NCI-H524 treated with DMSO at 0.1 percent for 48 hours (cell line): ENCODE results near the gene TNFSF11.
"Not testable (repeated sequence)": the region's sequence is repeated elsewhere in the genome, so short reads cannot be mapped to it uniquely, and the experiment has no call there.

Experiments used
- DNase-seq: peaks from one replicate; lab custom pipeline; 2025; lab: John Stamatoyannopoulos, UW

Gene TNFSF11, protein sequence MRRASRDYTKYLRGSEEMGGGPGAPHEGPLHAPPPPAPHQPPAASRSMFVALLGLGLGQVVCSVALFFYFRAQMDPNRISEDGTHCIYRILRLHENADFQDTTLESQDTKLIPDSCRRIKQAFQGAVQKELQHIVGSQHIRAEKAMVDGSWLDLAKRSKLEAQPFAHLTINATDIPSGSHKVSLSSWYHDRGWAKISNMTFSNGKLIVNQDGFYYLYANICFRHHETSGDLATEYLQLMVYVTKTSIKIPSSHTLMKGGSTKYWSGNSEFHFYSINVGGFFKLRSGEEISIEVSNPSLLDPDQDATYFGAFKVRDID

DNA sequence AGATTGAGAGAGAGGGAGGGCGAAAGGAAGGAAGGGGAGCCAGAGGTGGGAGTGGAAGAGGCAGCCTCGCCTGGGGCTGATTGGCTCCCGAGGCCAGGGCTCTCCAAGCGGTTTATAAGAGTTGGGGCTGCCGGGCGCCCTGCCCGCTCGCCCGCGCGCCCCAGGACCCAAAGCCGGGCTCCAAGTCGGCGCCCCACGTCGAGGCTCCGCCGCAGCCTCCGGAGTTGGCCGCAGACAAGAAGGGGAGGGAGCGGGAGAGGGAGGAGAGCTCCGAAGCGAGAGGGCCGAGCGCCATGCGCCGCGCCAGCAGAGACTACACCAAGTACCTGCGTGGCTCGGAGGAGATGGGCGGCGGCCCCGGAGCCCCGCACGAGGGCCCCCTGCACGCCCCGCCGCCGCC is at the start of gene TNFSF11:
Gene TNFSF11 (plus strand): TSS at position 142 of the 400 bp plus-strand sequence. CDS start 152 bp downstream, at position 294.
- no peak for DNase-seq

DNA sequence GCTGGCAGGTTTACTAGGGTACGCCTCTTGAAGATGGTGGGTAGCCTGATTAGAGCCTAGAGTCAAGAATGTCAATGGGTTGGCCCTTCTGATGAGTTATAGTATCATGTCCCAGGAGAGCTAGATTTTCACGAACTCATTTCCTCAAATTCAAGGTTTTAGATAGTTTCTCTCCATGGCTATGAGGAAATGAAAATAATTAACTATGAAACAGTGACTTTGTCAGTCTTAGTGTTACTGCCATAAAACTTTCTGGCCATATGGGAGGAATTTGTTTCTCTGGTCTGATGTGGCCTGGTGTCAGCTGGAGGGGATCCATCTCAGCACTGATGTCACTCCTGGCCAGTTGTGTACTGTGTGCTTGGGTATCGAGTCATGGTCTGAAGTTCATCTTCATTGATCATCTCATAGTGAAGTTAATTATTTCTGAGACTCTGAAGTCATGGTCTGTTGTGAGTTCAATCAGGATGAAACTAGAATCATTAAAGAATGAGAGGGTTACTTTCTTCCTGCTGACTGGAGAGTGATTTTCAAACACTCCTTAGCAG is 49.4 kb upstream of the TNFSF11 start:
- DNase-seq, result no peak

DNA sequence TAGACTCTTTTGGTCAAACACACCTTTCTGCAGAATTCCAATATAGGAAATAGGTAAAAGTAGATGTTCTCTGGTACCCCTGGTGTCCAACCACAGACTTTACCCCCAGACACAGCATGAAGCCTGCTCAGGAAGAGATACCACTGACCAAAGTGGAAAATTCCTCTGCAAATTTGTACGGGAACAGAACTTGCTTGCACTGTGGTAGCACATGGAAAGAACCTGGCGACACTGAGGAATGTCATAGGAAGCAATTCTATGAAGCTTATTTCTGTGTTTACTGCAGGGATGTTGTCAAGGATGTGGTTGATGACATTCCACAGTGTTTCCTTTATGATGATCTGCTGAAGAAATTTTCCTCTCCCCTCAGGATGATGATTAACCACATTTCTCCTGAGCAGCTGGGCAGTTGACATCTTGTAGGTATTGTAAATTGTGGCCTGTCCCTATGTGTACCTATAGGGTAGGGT is 48.9 kb upstream of the TNFSF11 start:
- no peak for DNase-seq

DNA sequence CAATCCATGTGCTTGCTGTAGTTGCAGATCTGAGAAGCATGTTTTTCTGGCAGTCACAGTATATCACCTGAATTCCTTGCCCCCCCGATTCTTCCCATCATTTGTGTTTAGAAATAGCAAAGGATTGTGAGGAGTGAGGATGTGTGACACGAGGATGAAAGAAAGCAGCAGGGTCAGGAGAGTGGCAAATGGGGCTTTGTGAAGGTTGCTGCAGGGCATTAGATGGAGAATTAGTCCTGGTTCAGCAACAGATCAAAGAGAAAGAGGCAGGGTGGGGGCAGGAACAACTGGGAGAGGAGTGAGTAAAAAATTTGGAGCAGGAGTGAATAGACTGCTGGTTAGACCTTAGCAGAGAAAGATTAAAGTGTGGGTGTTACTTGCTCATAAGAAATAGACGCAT is 47.7 kb upstream of the TNFSF11 start:
- DNase-seq, result no peak

DNA sequence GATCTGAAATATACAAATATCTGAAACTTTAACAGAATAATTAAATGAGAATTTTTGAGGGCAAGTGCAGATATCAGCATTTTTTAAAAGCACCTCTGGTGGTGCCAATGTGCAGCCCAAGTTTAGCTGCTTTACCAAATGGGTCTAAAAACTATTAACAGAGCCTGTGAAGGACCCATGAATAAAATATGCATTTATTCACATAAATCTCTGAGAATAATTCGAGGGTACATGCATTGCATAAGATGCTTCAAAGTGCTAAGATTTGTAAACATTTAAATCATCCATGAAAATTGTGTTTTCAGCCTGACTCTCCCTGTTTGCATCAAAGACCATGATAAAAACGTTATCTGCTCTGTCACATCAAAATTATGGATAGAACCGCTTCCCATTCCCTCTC is 47.1 kb upstream of the TNFSF11 start:
- DNase-seq, result no peak

DNA sequence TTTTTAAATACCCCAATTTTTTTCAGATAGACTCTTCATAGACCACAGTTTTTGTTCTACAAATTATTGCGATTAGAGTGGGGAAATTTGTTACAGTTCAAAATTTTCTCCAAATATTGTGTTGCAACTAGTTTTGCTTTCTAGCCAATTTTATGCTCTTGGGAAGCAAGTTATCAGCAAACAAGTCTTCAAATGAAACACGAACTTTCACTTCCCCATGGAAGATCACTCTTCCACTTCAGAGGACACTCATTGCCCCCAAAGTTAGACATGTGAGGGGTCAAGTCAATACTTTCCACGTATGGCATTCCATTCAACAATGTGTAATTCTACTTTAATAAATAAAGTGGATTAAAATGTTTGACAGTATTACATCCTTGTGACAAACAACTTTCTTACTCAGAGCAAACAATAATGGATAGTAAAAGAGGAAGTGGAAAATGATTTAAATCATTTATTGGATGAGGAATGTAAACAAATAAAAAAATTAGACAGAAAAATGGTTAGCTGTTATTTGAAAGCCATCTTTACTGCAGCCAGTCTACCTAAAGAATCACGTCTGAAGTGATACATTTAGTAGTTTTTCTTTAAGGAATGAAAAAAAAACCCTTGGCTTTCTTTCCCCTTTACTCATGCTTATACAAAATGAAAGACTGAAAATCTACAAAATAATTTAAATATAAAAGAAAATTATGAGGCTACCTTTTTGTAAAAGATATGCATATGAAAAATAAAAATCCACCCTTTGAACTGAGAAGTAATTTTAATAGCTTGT is 41.2 kb upstream of the TNFSF11 start:
- DNase-seq, result no peak

DNA sequence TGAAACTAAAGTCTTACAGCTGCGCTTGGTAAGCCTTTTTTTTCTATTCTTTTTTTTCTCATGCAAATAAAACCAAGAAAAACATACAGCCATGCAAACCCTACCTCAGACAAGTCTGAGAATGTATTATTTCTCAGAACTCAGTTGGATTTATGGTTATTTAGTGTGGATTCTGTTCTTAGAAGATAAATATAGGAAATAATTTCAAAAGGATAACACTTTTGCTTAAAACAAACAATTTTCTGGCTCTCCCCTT is 40.7 kb upstream of the TNFSF11 start:
- DNase-seq, result no peak

DNA sequence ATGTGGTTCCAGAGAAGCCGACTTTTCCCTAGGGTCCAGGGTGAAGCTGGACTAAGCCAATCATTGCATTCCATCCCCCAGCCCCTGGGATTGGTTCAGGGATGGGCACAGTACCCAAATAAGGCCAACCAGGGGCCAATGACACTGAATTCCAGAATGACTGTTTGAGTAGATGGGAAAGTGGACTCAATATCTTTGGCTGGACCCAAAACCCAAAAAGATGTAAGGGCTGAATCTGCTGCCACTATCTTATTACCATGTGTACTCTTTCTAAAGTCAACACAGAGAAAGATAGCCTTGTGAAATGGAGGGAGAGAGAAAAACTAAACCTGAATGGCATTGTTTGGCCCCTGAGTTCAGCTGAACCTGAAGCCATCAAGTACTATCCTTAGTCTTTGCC is 39.2 kb upstream of the TNFSF11 start:
- DNase-seq, result no peak

DNA sequence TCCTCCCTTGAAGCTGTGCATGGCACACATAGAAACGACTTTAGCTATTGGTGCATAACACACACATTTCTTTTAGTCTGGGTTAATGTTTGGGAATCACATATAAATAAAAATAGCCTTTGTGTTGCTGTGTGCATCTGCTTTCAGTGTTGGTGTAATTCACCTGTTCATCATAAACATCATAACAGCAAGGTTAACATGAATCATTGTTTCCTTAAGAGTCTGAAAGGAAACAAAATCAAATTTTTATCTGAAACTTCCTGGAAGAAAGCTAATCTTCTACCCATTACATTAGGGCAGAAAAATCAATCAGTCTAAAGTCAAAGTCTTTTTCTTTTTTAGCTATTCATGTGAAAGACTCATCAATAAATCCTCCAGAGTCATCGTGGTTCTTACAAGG is 35.0 kb upstream of the TNFSF11 start:
- DNase-seq, result no peak

DNA sequence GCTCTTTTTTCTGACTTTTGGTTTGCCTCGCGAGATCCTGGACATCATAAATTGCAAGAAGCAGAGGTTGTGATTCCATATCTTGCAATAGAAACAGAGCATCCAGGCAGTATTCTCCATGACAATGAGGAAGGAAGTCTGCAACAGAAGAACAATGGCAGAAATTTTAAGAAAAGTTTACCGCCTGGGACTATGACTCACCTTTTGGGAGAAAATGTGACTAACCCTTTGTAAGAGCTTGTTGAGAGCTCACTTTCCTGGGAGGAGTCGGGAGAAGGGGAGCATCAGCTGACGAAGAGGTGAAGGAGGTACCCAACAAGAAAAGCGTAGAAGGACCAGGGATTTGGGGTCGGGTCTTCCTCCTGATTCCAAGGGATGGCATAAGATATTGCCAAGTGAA is 34.3 kb upstream of the TNFSF11 start:
- no peak for DNase-seq

DNA sequence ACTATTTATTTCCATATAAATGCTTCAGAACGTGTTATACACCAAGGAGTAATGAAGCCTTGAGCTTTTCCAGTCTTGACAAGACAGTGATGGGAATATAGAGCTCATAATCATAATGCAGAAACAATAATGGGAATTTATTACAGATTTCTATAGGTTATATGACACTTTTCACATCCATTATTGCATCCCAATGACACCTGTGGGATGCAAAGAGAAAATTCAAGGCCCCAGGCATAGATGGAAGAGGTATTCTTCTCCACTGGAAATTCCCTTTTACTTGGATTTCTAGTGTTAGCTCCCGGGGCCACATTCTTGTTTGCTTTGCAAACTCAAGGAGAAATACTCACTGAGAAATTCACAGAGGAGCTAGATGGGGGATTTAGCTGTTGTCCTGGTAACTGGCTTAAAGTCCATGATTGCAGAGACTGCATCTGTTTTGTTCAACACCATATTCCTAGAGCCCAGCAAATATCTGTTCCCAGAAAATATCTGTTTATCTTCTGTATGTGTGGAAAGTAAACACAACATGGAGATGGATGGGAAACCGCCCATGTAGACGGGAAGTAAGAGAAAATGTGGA is 30.6 kb upstream of the TNFSF11 start:
- no peak for DNase-seq

DNA sequence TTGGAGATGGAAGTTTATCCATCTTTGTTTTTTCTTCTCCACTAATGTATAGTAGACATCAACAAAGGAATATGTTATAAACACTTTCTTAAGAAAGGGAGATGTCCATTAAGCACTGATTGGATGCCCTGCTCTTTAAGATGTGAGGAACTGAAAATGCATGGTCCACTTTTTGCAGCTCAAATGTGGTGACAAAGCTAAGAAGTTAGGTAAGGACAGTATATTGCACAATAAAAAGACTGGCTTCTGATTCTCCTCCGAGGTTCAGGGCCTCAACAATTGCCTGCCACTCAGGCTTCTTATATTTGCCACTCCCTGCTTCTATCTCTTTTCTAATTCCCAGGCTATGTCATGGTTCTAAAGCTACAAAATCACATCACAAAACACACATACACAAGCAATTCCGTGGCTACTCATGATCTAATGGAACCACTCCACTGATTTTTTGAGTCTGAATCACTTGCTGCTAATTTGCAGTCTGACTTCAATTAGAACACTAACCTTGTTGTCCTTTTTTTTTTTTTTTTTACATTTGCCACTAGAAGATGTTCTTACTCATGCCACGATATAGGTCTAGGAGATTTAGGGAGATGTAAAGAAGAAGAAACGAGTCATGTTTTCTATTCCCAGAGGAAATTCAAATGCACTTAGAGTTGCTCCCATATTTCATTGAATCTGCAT is 29.6 kb upstream of the TNFSF11 start:
- no peak for DNase-seq

DNA sequence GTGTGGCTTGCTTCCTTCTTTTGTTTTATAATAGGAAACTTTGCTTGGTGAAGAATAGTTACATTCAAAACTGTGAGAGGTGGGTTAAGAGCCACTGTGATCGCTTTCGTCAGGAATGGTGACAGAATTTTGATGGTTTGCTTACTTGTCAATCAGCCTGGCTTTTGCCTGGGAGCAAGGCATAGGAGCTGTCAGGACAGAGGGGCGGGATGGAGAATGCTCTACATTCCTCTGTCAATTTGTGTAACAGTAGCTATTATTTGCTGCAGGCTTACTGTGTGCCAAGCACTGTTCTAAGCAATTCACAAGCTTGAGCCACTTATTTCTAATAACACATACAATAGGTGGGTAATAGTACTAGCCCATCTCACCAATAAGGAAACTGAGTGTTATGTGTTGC is 28.1 kb upstream of the TNFSF11 start:
- DNase-seq, result no peak

DNA sequence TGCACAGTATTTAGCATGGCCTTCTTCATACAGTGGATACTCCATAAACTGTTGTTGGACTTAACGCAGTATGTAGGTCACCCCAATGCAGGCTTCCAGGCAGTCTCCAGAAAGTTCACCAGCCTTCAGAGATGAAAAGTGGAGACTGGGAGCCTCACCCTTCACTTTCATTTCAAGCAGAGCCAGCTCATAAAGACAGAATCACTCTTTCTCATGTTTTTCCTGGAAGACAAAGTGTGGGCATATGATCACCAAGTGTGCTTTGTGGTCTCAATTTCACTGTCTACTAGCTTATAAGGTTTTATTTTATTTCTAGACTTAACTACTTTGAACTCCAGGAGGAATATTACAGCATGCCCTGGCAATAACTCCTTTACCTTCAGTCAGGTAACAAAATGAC is 26.3 kb upstream of the TNFSF11 start:
- DNase-seq, result no peak

DNA sequence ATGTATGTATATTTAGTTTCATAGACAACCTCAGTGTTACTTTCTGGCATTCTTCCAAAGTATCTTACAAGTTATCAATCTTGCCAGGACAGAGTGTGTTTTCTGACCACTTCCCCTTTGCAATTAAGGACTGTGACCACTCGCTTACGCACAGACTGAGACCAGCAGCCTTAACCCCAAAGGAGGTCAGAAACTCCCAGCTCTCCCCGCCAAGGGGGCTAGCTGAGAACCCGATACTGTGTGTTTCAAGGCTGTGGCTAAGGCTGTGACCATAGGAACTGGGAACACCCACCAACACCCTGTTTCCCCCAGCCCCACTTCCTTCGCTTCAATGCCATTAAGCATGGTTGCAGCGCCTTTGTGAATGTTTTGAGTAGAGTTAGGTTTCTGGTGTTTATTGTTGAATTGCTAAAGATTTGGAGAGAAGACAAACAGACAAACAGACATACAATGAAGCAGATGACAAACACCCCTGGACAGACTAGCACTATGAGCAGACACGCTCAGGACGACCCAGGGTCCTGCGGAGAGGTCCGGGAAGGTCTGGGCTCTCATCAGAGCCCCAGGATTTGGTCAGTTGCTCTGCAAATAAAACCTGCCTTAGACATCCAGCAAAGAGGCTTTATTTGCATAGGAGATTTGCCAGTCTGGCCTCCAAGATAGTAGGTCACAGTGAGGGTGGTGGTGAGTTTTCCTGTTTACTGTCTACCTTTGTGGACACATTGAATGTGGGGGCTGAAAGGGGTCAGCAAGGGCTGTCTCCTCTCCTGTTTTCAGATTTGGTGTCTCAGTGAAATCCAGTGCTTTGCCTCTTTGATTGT is 25.0 kb upstream of the TNFSF11 start:
- no peak for DNase-seq

DNA sequence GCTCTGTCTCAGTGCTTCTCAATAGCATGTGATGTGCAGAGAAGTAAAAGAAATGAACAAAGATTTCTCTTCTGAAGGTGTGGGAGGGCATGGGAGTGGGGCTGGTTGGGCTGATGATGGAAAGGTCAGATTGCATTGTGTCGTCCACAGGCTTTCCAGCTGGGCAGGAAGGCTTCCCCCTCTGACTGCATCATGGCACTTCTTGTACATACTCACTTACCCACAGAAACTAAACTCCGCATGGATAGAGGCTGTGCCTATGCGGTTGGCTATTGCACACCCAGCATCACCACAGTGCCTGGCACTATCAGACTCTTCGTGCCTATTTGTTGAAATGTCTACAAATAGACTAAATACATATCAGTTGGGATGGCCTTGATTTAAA is 24.4 kb upstream of the TNFSF11 start:
- DNase-seq, result no peak

DNA sequence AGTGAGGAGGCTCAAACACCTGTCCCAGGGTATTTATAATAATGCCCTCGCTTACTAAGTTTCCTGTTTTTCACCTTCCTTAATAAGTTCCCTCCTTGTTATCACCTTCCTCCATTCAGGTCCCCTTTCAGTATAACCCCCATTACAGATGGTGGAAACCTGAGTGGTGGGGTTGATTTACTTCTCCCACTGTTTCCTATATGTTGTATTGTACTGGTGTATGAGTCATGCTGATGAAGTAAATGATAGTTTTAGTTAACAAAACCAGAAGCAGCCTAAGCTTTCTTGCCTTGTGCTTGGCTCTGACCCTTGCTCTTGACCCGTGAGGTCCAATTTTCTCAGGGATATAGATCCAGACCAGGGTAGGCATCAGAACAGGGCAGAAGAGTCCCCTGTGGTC is 22.3 kb upstream of the TNFSF11 start:
- no peak for DNase-seq

DNA sequence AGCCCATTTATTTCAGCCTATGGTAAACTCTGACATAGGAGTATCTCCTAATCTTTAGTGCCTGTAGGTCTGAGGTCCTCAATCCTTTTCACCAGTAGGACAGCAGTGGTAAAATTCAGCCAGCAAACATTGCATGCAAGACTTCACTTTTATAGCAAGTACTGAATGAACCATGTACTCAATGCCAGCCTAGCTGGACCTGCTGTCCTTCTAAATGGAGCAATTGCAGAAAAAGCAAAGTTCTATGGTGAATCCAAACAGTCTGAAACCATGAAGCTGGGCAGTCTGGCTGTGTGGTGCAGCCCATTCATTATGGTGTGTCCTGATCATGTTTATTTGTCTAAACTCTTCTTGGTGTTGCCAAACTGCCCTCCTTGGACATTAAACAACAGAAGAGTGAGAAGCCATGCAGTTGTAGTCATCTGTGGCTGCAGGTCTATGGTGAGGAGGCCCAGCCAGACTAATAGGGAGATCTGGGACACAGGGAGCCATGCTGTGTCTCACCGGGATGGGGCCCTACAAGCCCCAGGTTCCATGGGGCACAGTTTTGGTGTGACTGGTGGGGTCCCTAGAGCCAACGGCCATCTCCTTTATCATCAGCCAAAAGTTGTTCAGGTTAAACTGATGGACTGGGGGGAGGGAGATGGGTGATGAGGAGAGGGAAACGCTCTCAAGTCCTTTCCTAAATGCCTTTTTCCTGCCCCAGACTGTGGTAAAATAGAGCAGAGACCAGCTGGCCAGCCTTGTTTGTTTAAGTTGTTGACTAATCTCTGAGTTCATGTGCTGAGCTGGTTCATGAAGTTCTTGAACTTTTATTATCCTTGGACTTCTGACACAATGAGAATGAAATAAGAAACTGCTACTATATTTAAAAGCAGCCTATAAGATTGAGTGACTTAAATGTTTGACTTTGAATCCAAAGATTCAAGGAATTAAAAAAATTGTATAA is 20.6 kb upstream of the TNFSF11 start:
- no peak for DNase-seq

DNA sequence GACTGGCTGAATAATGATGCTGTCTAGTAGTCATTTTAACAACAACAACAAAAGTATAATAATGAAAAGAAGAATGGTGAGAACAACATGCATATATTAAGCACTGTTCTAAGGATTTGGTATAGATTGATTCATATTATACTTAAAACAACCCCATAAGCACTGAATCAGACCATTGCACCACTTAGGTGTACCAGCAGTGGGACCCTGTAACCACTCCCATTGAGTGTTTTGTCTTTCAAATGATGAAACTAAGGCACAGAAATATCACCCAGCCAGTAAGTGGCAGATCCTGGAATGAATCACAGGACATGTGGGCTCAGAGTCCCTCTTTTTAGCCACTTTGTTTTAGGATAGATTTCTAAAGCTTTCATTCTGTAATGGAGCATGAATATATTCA is 14.9 kb upstream of the TNFSF11 start:
- DNase-seq, result no peak

DNA sequence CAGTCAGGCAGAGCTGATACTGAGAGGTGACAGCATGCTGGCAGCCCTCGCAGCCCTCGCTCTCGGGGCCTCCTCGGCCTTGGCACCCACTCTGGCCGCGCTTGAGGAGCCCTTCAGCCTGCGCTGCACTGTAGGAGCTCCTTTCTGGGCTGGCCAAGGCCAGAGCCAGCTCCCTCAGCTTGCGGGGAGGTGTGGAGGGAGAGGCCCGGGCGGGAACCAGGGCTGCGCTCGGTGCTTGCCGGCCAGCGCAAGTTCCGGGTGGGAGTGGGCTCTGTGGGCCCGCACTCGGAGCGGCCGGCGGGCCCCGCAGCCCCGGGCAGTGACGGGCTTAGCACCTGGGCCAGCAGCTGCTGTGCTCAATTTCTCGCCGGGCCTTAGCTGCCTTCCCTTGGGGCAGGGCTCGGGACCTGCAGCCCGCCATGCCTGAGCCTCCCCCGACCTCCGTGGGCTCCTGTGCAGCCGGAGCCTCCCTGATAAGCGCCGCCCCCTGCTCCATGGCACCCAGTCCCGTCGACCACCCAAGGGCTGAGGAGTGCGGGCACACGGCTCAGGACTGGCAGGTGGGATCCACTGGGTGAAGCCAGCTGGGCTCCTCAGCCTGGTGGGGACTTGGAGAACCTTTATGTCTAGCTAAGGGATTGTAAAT is 14.3 kb upstream of the TNFSF11 start:
- not testable (repeated sequence) for DNase-seq
